Osteocyte (in vitro differentiated cells): ENCODE measurements around the gene LPCAT3. TPM values are rescaled to one million over a fixed set of nuclear protein-coding genes. Genes with fewer than 3 reads are reported as not detected.

Experiments
- DNase-seq: peaks from one replicate; pipeline ENCODE4 v3.0.0; 2021; ENCODE audit warnings: mixed read lengths; ENCODE audit not compliant: unreplicated experiment; ENCODE audit errors: extremely low spot score
- H3K27ac Mint-ChIP-seq: one replicate; pipeline ENCODE4 v1.8.0; 2021; ENCODE audit warnings: mild to moderate bottlenecking, mixed read lengths; ENCODE audit not compliant: unreplicated experiment
- H3K27me3 Mint-ChIP-seq: one replicate; pipeline ENCODE4 v1.8.0; 2021; ENCODE audit warnings: mixed read lengths; ENCODE audit not compliant: unreplicated experiment
- H3K36me3 Mint-ChIP-seq: one replicate; pipeline ENCODE4 v1.8.0; 2021; ENCODE audit warnings: mixed read lengths; ENCODE audit not compliant: unreplicated experiment
- H3K4me1 Mint-ChIP-seq: one replicate; pipeline ENCODE4 v1.8.0; 2021; ENCODE audit warnings: mixed read lengths; ENCODE audit not compliant: unreplicated experiment
- H3K4me3 Mint-ChIP-seq: one replicate; pipeline ENCODE4 v1.8.0; 2021; ENCODE audit warnings: mild to moderate bottlenecking, moderate library complexity, mixed read lengths; ENCODE audit not compliant: unreplicated experiment
- H3K9me3 Mint-ChIP-seq: one replicate; pipeline ENCODE4 v1.8.0; 2021; ENCODE audit warnings: mixed read lengths; ENCODE audit not compliant: unreplicated experiment
- total RNA-seq: library from RNA; stranded (reverse); gene quantifications from 2 replicates; pipeline ENCODE4 v1.2.1, GENCODE V29; 2021
- TF ChIP-seq, protein P1 (sequence below): fragments of 200-600 bp; sonication (generic); IDR thresholded peaks from 2 replicates; pipeline ENCODE4 v1.5.0; 2021; ENCODE audit warnings: antibody characterized with exemption, mild to moderate bottlenecking, moderate library complexity

Gene LPCAT3
- total RNA-seq, 1 donor from 2014 or later: 33.2 TPM

DNA sequence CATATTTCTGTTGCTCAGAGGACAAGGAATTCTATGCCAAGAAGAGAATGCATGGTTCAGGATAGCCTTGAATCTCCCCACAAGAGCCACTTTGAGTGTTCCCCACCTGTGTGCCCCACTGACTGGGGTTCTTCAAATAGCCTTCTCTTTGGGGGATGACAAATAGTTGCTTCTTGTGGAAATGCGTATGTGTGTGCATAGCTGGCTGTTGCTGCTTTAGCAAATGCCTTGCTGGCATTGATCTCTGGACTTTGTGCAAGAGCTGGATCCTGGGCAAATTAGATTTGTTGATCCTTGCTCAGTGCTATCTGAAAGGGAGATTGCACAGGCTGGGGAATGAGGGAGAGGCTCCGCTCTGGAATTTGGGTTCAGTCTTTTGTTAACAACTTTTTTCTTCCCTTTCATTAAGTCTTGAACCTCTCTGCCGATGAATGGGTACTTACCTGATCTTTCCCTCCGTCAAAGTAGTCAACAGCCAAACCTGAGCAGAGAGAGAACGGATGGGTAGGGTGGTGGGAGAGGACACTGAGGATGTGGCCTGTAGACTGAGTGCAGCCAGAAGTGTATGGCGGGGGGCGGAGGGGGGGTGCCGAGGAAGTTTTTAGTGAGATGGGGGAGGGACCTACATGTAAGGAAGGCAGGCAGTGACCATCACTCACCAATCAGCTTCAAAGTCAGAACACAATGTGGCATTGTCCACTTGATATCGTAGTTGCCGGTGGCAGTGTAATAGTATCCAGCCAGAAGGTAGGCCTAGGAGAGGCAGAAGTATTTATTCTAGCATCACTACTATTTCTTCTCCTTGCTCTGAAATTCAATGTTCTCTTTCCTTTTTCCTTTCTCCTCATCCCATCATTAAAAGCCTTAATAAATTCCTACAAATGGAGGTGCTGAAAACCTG, 36.9 kb downstream of the LPCAT3 start:
- TF ChIP-seq, protein P1, sequence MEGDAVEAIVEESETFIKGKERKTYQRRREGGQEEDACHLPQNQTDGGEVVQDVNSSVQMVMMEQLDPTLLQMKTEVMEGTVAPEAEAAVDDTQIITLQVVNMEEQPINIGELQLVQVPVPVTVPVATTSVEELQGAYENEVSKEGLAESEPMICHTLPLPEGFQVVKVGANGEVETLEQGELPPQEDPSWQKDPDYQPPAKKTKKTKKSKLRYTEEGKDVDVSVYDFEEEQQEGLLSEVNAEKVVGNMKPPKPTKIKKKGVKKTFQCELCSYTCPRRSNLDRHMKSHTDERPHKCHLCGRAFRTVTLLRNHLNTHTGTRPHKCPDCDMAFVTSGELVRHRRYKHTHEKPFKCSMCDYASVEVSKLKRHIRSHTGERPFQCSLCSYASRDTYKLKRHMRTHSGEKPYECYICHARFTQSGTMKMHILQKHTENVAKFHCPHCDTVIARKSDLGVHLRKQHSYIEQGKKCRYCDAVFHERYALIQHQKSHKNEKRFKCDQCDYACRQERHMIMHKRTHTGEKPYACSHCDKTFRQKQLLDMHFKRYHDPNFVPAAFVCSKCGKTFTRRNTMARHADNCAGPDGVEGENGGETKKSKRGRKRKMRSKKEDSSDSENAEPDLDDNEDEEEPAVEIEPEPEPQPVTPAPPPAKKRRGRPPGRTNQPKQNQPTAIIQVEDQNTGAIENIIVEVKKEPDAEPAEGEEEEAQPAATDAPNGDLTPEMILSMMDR: no peak
- Mint-ChIP-seq H3K27me3 (no peaks in the 10 kb centered on the region), H3K4me3 (no peak overlapping the region), H3K36me3 (peaks cover 30% of the 10 kb centered on the region), H3K9me3 (no peaks in the 10 kb centered on the region), H3K4me1 (no peaks in the 10 kb centered on the region), H3K27ac (no peak overlapping the region)
- DNase-seq: no peak

DNA sequence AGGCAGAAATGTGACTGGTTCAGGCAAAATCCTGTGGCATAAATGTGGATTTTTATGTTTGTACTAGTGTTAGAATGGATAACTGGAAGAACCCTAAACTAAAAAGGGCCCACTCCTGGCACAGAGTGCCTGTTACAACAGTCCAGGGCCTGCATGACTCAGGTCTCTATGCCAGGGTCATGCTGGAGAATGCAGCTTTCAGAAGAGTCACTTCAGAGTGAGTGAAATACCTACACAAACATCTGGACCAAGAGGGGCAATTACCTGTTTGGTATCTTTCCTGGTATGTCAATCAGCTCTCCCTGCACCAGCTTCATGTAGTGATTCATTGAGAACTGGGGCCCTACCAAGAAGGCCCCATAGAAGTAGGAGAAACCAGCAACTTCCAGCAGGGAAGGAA, 37.5 kb downstream of the LPCAT3 start:
- Mint-ChIP-seq H3K4me3 (no peak overlapping the region), H3K27ac (no peak overlapping the region), H3K27me3 (no peaks in the 10 kb centered on the region), H3K4me1 (no peaks in the 10 kb centered on the region), H3K9me3 (no peaks in the 10 kb centered on the region), H3K36me3 (peaks cover 33% of the 10 kb centered on the region)
- DNase-seq: no peak
- TF ChIP-seq, protein P1: no peak

DNA sequence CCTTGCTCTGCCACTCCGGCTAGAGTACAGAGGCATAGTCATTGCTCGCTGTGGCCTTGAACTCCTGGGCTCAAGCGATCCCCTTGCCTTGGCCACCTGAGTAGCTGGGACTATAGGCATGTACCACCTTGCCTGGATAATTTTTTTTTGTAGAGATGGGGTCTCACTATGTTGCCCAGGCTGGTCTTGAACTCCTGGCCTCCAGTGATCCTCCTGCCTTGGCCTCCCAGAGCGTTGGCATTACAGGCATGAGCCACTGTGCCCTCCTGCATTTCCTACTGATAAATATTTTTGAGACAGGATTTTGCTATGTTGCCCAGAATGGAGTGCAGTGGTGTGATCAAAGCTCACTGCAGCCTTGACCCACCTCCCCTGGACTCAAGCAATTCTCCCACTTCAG, 38.2 kb downstream of the LPCAT3 start:
- TF ChIP-seq, protein P1: no peak
- H3K4me3 Mint-ChIP-seq: no peak overlapping the region
- peaks cover 34% of the 10 kb centered on the region for H3K36me3 Mint-ChIP-seq
- H3K9me3 Mint-ChIP-seq: no peaks in the 10 kb centered on the region
- no peaks in the 10 kb centered on the region for H3K4me1 Mint-ChIP-seq
- no peaks in the 10 kb centered on the region for H3K27me3 Mint-ChIP-seq
- no peak for DNase-seq
- no peak overlapping the region for H3K27ac Mint-ChIP-seq

DNA sequence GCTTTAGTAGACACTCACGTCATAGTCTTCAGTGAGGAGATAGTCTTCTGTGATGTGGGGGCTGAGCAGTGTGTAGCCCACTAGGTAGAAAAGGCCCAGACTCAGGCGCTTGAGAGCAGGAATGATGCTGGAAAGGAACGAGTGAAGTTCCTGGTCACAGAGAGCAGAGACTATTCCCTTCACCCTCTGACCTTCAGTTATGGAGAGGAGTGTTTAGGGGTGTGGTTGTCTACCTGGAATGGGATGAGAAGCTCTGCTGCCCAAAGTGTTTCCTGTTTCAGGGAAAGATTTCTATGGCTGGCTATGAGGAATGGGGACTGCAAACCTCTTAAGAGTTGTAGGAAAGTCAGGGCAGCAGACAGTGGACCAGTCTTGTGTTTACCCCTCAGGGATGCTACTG, 38.8 kb downstream of the LPCAT3 start:
- Mint-ChIP-seq H3K9me3 (no peaks in the 10 kb centered on the region), H3K27ac (no peak overlapping the region), H3K4me3 (no peak overlapping the region), H3K36me3 (peaks cover 36% of the 10 kb centered on the region), H3K4me1 (no peaks in the 10 kb centered on the region), H3K27me3 (no peaks in the 10 kb centered on the region)
- TF ChIP-seq, protein P1: no peak
- DNase-seq: no peak

DNA sequence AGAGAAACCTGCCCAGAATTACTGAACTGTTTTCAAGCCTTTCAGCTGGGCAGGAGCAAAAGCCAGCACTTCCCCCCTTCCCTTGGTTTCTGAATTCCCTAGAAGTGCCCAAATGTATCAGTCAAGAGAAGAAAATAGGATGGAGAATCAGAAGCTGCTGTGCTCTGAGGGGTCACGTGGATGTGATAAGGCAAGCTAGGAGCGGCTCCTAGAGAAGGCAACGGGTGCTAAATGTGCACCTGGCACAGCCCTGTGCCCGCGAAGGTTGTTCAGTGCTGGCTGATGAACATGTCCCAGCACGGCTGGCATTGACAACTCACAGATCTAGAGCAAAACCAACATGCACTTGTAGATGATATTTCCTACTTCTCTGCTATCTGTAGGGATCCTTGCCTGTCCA, 39.3 kb downstream of the LPCAT3 start:
- no peaks in the 10 kb centered on the region for H3K4me1 Mint-ChIP-seq
- peaks cover 36% of the 10 kb centered on the region for H3K36me3 Mint-ChIP-seq
- H3K9me3 Mint-ChIP-seq: no peaks in the 10 kb centered on the region
- H3K4me3 Mint-ChIP-seq: no peak overlapping the region
- H3K27me3 Mint-ChIP-seq: no peaks in the 10 kb centered on the region
- no peak for DNase-seq
- H3K27ac Mint-ChIP-seq: no peak overlapping the region
- TF ChIP-seq, protein P1: no peak
